ENCODE data around the gene PLEKHJ1.

Gene PLEKHJ1

GRCh38 chr19:2249010-2249866 is 13.1 kb upstream of the PLEKHJ1 start, which contains the start of gene AMH:
Gene AMH (plus strand): TSS chr19:2249323. CDS start chr19:2249333, 10 bp downstream.
- DNase-seq (ENCODE audit: low read depth) = no peak

DNA sequence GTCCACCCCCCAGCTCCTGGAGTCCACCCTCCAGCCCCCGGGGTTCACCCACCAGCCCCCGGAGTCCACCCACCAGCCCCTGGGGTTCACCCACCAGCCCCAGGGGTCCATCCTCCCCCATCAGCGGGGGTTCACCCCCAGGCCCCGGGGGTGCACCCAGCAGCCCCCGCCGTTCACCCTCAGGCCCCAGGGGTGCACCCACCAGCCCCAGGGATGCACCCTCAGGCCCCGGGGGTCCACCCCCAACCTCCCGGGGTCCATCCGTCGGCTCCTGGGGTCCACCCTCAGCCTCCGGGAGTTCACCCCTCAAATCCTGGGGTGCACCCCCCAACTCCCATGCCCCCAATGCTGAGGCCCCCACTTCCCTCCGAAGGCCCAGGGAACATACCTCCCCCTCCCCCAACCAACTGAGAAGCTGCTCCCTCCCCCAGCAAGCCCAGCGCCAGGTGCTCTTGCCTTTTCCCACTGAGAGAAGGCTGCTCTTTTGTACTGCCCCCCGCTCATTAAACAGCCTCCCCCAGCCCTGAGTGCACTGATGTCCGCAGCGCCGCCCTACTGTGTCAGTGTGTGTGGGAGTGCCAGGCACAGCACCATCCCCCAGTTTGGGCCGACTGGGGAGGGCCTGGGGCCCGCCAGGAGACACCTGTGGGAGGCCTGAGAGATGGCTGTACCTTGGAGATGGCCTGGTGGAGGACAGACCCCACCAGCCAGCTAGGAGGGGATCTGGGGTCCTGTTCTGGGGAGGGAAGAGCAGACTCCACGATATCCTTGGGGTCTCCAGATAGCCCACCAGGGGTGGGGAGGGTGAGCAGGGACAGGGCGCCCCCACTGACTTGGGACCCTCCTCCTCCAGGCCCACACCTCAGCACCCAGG is 12.2 kb upstream of the PLEKHJ1 start:
- DNase-seq (ENCODE audit: low read depth) = no peak

DNA sequence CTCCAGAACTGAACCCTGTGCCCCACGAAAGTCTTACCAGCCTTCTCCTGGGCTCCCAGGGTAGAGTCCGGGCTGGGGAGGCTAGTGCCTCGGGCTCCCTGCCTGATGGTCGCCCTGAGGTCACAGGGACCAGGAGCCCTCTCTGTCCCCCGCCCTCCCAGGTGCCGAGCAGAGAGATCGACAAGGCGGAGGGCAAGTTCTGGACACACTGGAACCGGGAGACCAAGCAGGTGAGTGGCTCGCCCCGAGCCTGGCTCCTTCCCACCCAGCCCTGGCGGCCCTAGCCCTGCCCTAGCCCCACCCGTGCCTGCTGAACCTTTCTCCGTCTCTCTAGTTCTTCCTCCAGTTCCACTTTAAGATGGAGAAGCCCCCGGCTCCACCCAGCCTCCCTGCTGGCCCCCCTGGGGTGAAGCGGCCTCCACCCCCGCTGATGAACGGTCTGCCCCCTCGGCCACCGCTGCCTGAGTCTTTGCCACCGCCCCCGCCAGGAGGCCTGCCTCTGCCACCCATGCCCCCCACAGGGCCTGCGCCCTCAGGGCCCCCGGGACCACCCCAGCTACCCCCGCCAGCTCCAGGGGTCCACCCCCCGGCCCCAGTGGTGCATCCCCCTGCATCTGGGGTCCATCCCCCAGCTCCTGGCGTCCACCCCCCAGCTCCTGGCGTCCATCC is 11.4 kb upstream of the PLEKHJ1 start:
- DNase-seq (ENCODE audit: low read depth) = no peak

DNA sequence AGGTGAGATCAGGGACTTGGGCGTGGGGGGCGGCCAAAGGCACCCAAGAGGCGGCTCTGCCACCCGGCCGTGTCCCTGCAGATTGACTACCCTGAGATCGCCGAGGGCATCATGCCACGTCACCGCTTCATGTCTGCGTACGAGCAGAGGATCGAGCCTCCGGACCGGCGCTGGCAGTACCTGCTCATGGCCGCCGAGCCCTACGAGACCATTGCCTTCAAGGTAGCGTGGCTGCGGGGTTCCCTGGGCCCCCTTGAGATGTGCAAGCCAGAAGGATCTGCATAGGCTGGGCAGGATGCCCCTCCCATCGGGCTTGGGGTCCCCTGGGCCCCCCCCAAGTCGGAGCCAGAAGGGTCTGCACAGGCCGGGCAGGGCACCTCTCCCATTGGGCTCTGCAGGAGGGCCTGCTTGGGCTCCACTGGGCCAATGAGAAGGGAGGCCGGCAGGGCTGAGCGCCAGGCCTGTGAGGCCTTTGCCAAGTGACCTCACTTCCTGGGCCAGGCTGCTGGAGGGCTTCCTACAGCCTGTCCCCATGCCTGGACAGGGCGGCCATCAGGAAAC is 10.8 kb upstream of the PLEKHJ1 start:
- DNase-seq (ENCODE audit: low read depth) = no peak

- DNase-seq (ENCODE audit: low read depth) = no peak
Observed at GRCh38 chr19:2246014-2246620, 10.0 kb upstream of the PLEKHJ1 start.

GRCh38 chr19:2245273-2245672 is 9.1 kb upstream of the PLEKHJ1 start:
- no peak for DNase-seq (ENCODE audit: low read depth)

DNA sequence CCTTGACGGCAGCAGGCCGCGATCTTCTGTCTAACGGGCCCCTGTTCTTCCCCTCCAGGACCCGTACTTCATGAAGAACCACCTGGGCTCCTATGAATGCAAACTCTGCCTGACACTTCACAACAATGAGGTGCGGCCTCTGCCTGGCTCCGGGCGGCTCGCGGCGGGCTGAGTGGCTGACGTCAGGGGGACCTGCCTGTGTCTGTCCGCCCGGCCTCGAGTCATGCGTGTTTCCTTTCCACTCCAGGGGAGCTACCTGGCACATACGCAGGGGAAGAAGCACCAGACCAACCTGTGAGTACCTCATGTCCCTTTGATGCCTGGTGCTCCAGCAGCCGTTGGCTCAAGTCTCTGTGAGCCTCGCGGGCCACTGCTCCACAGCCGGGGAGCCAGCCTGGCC is 8.4 kb upstream of the PLEKHJ1 start:
- no peak for DNase-seq (ENCODE audit: low read depth)

DNA sequence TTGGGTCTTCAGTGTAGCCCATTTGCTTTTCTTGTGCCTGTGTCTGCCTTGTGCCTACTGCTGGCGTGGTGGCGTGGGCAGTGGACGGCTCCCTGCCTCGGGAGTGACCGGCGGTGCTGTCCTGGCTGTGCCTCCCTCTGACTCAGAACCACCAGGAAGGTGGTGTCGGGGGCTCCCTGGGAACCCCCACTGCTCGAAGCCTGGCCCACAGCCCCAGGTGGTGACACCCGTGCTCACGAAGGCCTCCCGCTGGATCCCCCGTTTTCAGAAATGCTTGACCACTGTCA is 7.9 kb upstream of the PLEKHJ1 start:
- no peak for DNase-seq (ENCODE audit: low read depth)

- DNase-seq (ENCODE audit: low read depth) = no peak
Observed at GRCh38 chr19:2243274-2244124, 7.4 kb upstream of the PLEKHJ1 start.

- no peak for DNase-seq (ENCODE audit: low read depth)
Observed at GRCh38 chr19:2242816-2243215, 6.7 kb upstream of the PLEKHJ1 start.

- no peak for DNase-seq (ENCODE audit: low read depth)
Observed at GRCh38 chr19:2242092-2242537, 6.0 kb upstream of the PLEKHJ1 start.

- no peak for DNase-seq (ENCODE audit: low read depth)
Observed at GRCh38 chr19:2240881-2241760, 5.0 kb upstream of the PLEKHJ1 start.

DNA sequence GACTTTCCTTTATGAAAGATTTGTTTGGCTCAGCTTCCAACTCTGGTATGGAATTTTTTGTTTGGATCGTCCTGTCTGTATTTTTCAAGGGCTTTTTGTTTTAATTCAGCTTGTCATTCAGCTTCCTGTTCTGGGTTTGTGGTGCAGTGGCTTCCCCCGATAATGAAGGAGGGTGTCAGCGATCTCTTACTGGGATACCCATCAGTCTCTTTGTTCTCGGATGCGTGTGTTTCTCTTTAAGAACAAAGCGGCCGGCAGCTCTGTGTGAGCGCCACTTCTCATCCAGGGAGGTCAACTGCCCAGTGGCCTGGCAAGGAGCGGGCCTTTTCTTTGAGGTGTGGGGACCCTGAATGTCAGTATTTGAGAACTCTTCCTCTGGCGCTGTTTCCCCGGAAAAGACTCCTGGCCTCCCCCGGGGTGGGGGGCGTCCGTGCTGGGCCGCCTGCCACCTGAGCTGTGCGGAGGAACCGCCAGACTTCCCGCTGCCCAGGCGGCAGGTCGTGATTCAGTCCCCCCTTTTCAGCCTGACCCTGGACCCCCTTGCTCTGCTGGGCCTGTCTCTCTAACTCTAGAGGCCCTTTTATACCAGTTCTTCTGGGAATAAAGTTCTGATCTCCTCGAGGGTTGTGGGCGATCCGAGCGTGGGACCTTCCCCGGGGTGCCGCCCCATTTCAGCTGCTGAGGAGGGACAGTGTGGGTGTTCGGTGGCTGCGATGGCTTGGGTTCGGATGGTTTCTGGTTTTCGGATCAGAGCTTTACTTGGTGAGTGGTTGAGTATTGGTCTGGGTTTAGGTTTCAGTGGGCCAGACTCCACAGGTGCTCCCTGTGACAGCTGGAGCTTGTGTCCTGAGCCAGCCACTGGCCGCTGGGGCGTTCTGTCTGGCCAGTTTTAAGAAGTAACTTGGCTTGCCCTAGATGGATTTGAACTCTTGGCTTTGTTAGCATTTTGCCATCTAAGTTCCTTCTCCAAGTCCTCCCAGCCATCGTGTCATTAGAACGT is 3.9 kb upstream of the PLEKHJ1 start:
- no peak for DNase-seq (ENCODE audit: low read depth)

- DNase-seq (ENCODE audit: low read depth) = no peak
Observed at GRCh38 chr19:2239173-2239572, 3.0 kb upstream of the PLEKHJ1 start.

DNA sequence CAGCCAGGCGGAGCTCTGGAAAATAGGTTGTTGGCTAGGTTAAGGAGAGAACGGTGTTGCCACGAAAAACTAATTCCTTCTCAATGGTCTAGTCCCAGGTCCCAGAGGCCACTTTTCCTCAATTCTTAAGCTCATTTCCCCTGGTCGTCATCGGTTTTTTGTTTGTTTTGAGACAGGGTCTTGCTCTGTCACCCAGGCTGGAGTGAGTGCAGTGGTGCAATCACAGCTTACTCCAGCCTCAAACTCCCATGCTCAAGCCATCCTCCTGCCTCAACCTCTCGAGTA is 1.7 kb upstream of the PLEKHJ1 start:
- no peak for DNase-seq (ENCODE audit: low read depth)

DNA sequence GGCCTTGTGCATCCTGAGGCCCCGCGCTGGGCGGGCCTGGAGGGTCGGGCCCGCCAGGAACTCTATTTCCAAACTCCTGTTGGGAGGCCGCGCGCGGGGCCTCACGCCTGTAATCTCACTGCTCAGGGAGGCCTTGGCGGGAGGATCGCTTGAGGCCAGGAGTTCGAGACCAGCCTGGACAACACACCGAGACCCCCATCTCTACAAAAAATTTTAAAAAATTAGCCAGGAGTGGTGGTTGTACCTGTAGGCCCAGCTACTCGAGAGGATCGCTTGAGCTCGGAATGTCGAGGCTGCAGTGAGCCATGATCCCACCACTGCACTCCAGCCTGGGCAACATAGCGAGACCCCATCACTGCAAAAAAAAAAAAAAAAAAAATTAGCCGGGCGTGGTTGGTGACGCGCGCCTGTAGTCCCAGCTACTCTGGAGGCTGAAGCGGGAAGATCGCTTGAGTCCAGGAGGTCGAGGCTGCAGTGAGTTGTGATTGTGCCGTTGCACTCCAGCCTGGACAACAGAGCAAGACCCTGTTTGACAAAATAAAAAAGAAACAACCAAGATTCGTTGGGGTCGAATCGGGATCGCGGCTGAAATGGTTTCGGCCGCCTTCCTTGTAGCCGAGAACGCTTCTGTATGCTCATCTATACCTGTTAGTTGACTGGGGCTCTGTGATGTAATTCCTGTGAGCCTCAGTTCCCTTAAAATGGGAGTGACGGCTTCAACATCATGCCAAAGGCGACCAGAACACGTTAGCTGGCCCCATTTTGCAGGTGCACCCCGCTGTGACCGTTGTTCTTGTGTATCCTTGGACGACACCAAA is 1.1 kb upstream of the PLEKHJ1 start:
- no peak for DNase-seq (ENCODE audit: low read depth)

GRCh38 chr19:2236064-2236313 is 140 bp downstream of the PLEKHJ1 start:
- no peak for DNase-seq (ENCODE audit: low read depth)

GRCh38 chr19:2235381-2236063 is 607 bp downstream of the PLEKHJ1 start:
- no peak for DNase-seq (ENCODE audit: low read depth)
